ENCODE results near the gene SV2C. TPM values are rescaled to one million over a fixed set of nuclear protein-coding genes. Genes with fewer than 3 reads are reported as not detected.

Gene SV2C
- total RNA-seq, 1 donor from 2014 or later, result not detected

GRCh38 chr5:76174101-76174500 lies 90.9 kb downstream of the SV2C start:
- TF ChIP-seq CTCF (IDR thresholded peaks at IDR 0.05; ENCODE audit: insufficient read depth, low read length, severe bottlenecking), result no peak
- H3K4me3 ChIP-seq (ENCODE audit: low read depth, low read length), result no peak overlapping the region
- H3K36me3 ChIP-seq (ENCODE audit: control insufficient read depth, insufficient read depth, low read length), result no peaks in the 10 kb centered on the region
- no peaks in the 10 kb centered on the region for H3K27me3 ChIP-seq (ENCODE audit: control insufficient read depth, insufficient read depth, low read length)
- FAIRE-seq (no peak), DNase-seq (ENCODE audit: low read depth) (no peak)

GRCh38 chr5:76175051-76175666 lies 92.0 kb downstream of the SV2C start:
- DNase-seq (ENCODE audit: low read depth) (peak; percentile 54), FAIRE-seq (no peak)
- no peaks in the 10 kb centered on the region for H3K27me3 ChIP-seq (ENCODE audit: control insufficient read depth, insufficient read depth, low read length)
- no peaks in the 10 kb centered on the region for H3K36me3 ChIP-seq (ENCODE audit: control insufficient read depth, insufficient read depth, low read length)
- TF ChIP-seq CTCF (IDR thresholded peaks at IDR 0.05; ENCODE audit: insufficient read depth, low read length, severe bottlenecking), result peak; percentile 81
- no peak overlapping the region for H3K4me3 ChIP-seq (ENCODE audit: low read depth, low read length)

GRCh38 chr5:76175821-76176403 lies 92.7 kb downstream of the SV2C start:
- no peak for FAIRE-seq
- no peak for DNase-seq (ENCODE audit: low read depth)
- no peak for TF ChIP-seq CTCF (IDR thresholded peaks at IDR 0.05; ENCODE audit: insufficient read depth, low read length, severe bottlenecking)
- H3K4me3 ChIP-seq (ENCODE audit: low read depth, low read length), result no peak overlapping the region
- no peaks in the 10 kb centered on the region for H3K27me3 ChIP-seq (ENCODE audit: control insufficient read depth, insufficient read depth, low read length)
- no peaks in the 10 kb centered on the region for H3K36me3 ChIP-seq (ENCODE audit: control insufficient read depth, insufficient read depth, low read length)

GRCh38 chr5:76177978-76178377 lies 94.8 kb downstream of the SV2C start:
- H3K4me3 ChIP-seq (ENCODE audit: low read depth, low read length), result no peak overlapping the region
- DNase-seq (ENCODE audit: low read depth) (no peak), FAIRE-seq (no peak)
- no peaks in the 10 kb centered on the region for H3K36me3 ChIP-seq (ENCODE audit: control insufficient read depth, insufficient read depth, low read length)
- no peaks in the 10 kb centered on the region for H3K27me3 ChIP-seq (ENCODE audit: control insufficient read depth, insufficient read depth, low read length)
- TF ChIP-seq CTCF (IDR thresholded peaks at IDR 0.05; ENCODE audit: insufficient read depth, low read length, severe bottlenecking), result no peak

- no peak overlapping the region for H3K4me3 ChIP-seq (ENCODE audit: low read depth, low read length)
- no peaks in the 10 kb centered on the region for H3K27me3 ChIP-seq (ENCODE audit: control insufficient read depth, insufficient read depth, low read length)
- FAIRE-seq, result no peak
- H3K36me3 ChIP-seq (ENCODE audit: control insufficient read depth, insufficient read depth, low read length), result no peaks in the 10 kb centered on the region
- DNase-seq (ENCODE audit: low read depth), result no peak
- no peak for TF ChIP-seq CTCF (IDR thresholded peaks at IDR 0.05; ENCODE audit: insufficient read depth, low read length, severe bottlenecking)
These were observed 95.7 kb downstream of the SV2C start for GRCh38 chr5:76178913-76179312.

Data from bronchial epithelial cell (primary cell).